Fibroblast of the conjunctiva (primary cell): ENCODE measurements around the gene EIF4A2.

Experiments used
- DNase-seq: peaks from one replicate; pipeline ENCODE4 v3.0.0-alpha.2; 2010; ENCODE audit warnings: low read depth

The EIF4A2 gene

GRCh38 chr3:186783058-186783730 is at the start of gene EIF4A2:
TSS of gene EIF4A2 (plus strand) at chr3:186783577. CDS start at chr3:186783611, 34 bp downstream.
- DNase-seq: peak; percentile 68

GRCh38 chr3:186742618-186743380 is 40.6 kb upstream of the EIF4A2 start:
- no peak for DNase-seq

GRCh38 chr3:186743666-186744065 is 39.7 kb upstream of the EIF4A2 start:
- no peak for DNase-seq

- DNase-seq: no peak
These were observed 37.4 kb upstream of the EIF4A2 start for GRCh38 chr3:186746008-186746407.

- DNase-seq: no peak
These were observed 33.1 kb upstream of the EIF4A2 start for GRCh38 chr3:186750316-186750715.

GRCh38 chr3:186751480-186751879 is 31.9 kb upstream of the EIF4A2 start:
- DNase-seq: no peak

- DNase-seq: no peak
These were observed 29.4 kb upstream of the EIF4A2 start for GRCh38 chr3:186754006-186754405.

GRCh38 chr3:186754871-186755270 is 28.5 kb upstream of the EIF4A2 start:
- DNase-seq: no peak

- no peak for DNase-seq
These were observed 26.2 kb upstream of the EIF4A2 start for GRCh38 chr3:186757214-186757613.

- no peak for DNase-seq
These were observed 25.6 kb upstream of the EIF4A2 start for GRCh38 chr3:186757686-186758220.

GRCh38 chr3:186759231-186759930 is 24.0 kb upstream of the EIF4A2 start:
- no peak for DNase-seq

- DNase-seq: no peak
These were observed 23.1 kb upstream of the EIF4A2 start for GRCh38 chr3:186760141-186760833.

GRCh38 chr3:186760897-186761447 is 22.4 kb upstream of the EIF4A2 start:
- no peak for DNase-seq

GRCh38 chr3:186772281-186772694 is 11.1 kb upstream of the EIF4A2 start:
- no peak for DNase-seq

GRCh38 chr3:186772701-186773417 is 10.5 kb upstream of the EIF4A2 start:
- no peak for DNase-seq

- no peak for DNase-seq
These were observed 7.4 kb upstream of the EIF4A2 start for GRCh38 chr3:186775999-186776398.

GRCh38 chr3:186779204-186779603 is 4.2 kb upstream of the EIF4A2 start:
- DNase-seq: no peak

- no peak for DNase-seq
These were observed 777 bp upstream of the EIF4A2 start for GRCh38 chr3:186782542-186783057.

- peak; percentile 52 for DNase-seq
These were observed 546 bp downstream of the EIF4A2 start for GRCh38 chr3:186783731-186784515.
